SK-N-MC (cell line): ENCODE data around the gene NPAT.

ENCODE experiments used
- EZH2 ChIP-seq: fragments of 200-600 bp; sonication (generic); IDR thresholded peaks from one replicate; pipeline ENCODE4 v1.6.1; 2017; ENCODE audit warnings: antibody characterized with exemption
- FOXP2 ChIP-seq: optimal IDR thresholded peaks from 2 replicates; pipeline ENCODE3; 2011; ENCODE audit warnings: mild to moderate bottlenecking, moderate library complexity; ENCODE audit not compliant: insufficient read depth; ENCODE audit errors: extremely low read length, control extremely low read depth
- POLR2AphosphoS5 ChIP-seq: IDR thresholded peaks from 2 replicates; pipeline ENCODE4 v1.6.1; 2012; ENCODE audit warnings: mild to moderate bottlenecking, low read depth, low read length, borderline replicate concordance

- no peak for TF ChIP-seq EZH2
- no peak for TF ChIP-seq POLR2AphosphoS5
- no peak for TF ChIP-seq FOXP2
These were observed 4.0 kb downstream of the NPAT start for GRCh38 chr11:108218455-108218854.
